ENCODE data around the gene TBC1D3B.

DNA sequence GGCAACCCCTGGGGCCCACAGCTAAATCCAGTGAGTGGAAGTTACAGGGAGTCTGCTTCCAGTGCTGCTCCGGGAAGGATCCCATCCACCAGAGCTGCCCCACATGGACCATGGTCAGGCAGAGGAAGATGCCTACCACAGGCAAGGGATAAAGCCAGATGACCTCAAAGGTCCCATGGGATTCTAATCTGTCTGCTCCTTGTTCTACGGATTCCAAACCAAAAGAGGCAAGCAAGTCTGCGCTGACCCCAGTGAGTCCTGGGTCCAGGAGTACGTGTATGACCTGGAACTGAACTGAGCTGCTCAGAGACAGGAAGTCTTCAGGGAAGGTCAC, 35.8 kb upstream of the TBC1D3B start:
- no peak for TF ChIP-seq POLR2AphosphoS5 (IDR thresholded peaks at IDR 0.05; ENCODE audit: low read depth, low read length)
- no peak for TF ChIP-seq SPI1 (IDR thresholded peaks at IDR 0.05; ENCODE audit: low read depth, low read length)
- no peak for TF ChIP-seq POLR2A (IDR thresholded peaks at IDR 0.05; ENCODE audit: low read depth, low read length)

Measured in GM12891 (cell line).